GM12872 (cell line): Measurements from ENCODE around the gene GRM8.

Experiments used
- CTCF ChIP-seq: IDR thresholded peaks from 3 replicates; pipeline ENCODE4 v1.5.1; 2011; ENCODE audit warnings: low read depth, mild to moderate bottlenecking, low read length, moderate library complexity; ENCODE audit not compliant: insufficient read depth

The GRM8 gene

GRCh38 chr7:126657599-126658358 is 595.0 kb downstream of the GRM8 start:
- TF ChIP-seq CTCF, result no peak

GRCh38 chr7:126657137-126657536 is 595.6 kb downstream of the GRM8 start:
- no peak for TF ChIP-seq CTCF

GRCh38 chr7:126656165-126656564 is 596.6 kb downstream of the GRM8 start:
- no peak for TF ChIP-seq CTCF

- TF ChIP-seq CTCF, result no peak
Measured at GRCh38 chr7:126637538-126637937, 615.2 kb downstream of the GRM8 start.

- no peak for TF ChIP-seq CTCF
Measured at GRCh38 chr7:126635545-126635944, 617.2 kb downstream of the GRM8 start.

- peak; percentile 51 for TF ChIP-seq CTCF
Measured at GRCh38 chr7:126608339-126608776, 644.4 kb downstream of the GRM8 start.

GRCh38 chr7:126606331-126606730 is 646.4 kb downstream of the GRM8 start:
- TF ChIP-seq CTCF, result no peak
